HCT116 (cell line): ENCODE data around the gene KLK8. TPM values are rescaled to one million over a fixed set of nuclear protein-coding genes. Genes with fewer than 3 reads are reported as not detected.

Experiments
- ATAC-seq: fragments of 200-7000 bp; cut with Tn5 transposase; 2 replicates; pipeline ENCODE4 v1.9.1; 2020; ENCODE audit warnings: mild to moderate bottlenecking, moderate library complexity
- BruUV-seq: library from RNA; stranded (reverse); fragments of 400-500 nt; replicated peaks from 2 replicates; lab custom pipeline; 2021; lab: Mats Ljungman, UMichigan
- CTCF ChIA-PET: fragments of 300-600 bp; sonication (Branson Sonifier 250); formaldehyde crosslinking; loops from one replicate; lab custom pipeline; 2021; ENCODE audit warnings: antibody characterized with exemption; lab: Charles Lee
- POLR2A ChIA-PET: fragments of 300-600, 350-600 bp; sonication (Branson Sonifier 250); formaldehyde crosslinking; loops from one replicate; lab custom pipeline; 2021; ENCODE audit warnings: antibody characterized with exemption; lab: Charles Lee
- RAD21 ChIA-PET, 2 experiments: fragments of 300-600 bp; sonication (Branson Sonifier 250); formaldehyde crosslinking; loops; one replicate each; lab custom pipeline; 2023; ENCODE audit warnings: low total read pairs in 2 of 2; ENCODE audit not compliant: uncharacterized antibody in 2 of 2, unreplicated experiment in 2 of 2, low non-redundant PET in 1 of 2; lab: Charles Lee
- DNase-seq: peaks from one replicate; pipeline ENCODE4 v3.0.0-alpha.2; 2010; ENCODE audit warnings: low read depth, low spot score
- H2AFZ ChIP-seq: fragments of 200-600 bp; shearing (Covaris generic), sonication (generic); 2 replicates; pipeline ENCODE4 v1.6.1; 2017; ENCODE audit warnings: low read depth, mixed run types, mixed read lengths, antibody characterized with exemption, low read length; ENCODE audit not compliant: poor library complexity, severe bottlenecking
- H3K27ac ChIP-seq: 2 replicates; pipeline ENCODE4 v1.5.1; 2012; ENCODE audit warnings: low read depth, low read length
- H3K27me3 ChIP-seq: fragments of 200-600 bp; sonication (generic); 2 replicates; pipeline ENCODE4 v1.6.1; 2016; ENCODE audit warnings: mixed run types, low read length, mixed read lengths; ENCODE audit not compliant: insufficient read depth
- H3K36me3 ChIP-seq, 2 experiments: fragments of 200-500 bp in 1 of 2; fragments of 200-600 bp in 1 of 2; sonication (Bioruptor generic) in 1 of 2; sonication (generic) in 1 of 2; 2 replicates each; pipeline versions ENCODE4 v1.5.1 to v1.6.1; 2014 to 2016; ENCODE audit warnings: low read length in 2 of 2, inconsistent platforms in 1 of 2, mixed read lengths in 1 of 2, mixed run types in 1 of 2; ENCODE audit not compliant: insufficient read depth in 2 of 2, control insufficient read depth in 1 of 2
- H3K4me1 ChIP-seq, 2 experiments: fragments of 200-600 bp in 1 of 2; sonication (generic) in 1 of 2; 2 replicates each; pipeline versions ENCODE4 v1.5.1 to v1.6.1; 2012 to 2017; ENCODE audit warnings: low read length in 2 of 2, inconsistent platforms in 1 of 2, mild to moderate bottlenecking in 1 of 2, mixed read lengths in 1 of 2, mixed run types in 1 of 2, moderate library complexity in 1 of 2; ENCODE audit not compliant: insufficient read depth in 2 of 2, control insufficient read depth in 1 of 2
- H3K4me2 ChIP-seq: fragments of 200-600 bp; sonication (generic); 2 replicates; pipeline ENCODE4 v1.6.1; 2017; ENCODE audit warnings: mixed run types, low read length, mixed read lengths
- H3K4me3 ChIP-seq, 2 experiments: fragments of 200-600 bp in 1 of 2; sonication (generic) in 1 of 2; replicated peaks in 1 of 2; 2 replicates each; pipeline ENCODE4 v1.5.1; 2011 to 2016; ENCODE audit warnings: low read length in 2 of 2, control low read depth in 1 of 2, low read depth in 1 of 2, mild to moderate bottlenecking in 1 of 2, mixed read lengths in 1 of 2, mixed run types in 1 of 2
- H3K79me2 ChIP-seq: fragments of 200-600 bp; sonication (generic); 2 replicates; pipeline ENCODE4 v1.6.1; 2017; ENCODE audit warnings: mild to moderate bottlenecking, mixed run types, low read length, moderate library complexity, mixed read lengths; ENCODE audit not compliant: insufficient read depth
- H3K9ac ChIP-seq: fragments of 200-600 bp; sonication (generic); 2 replicates; pipeline ENCODE4 v1.6.1; 2016; ENCODE audit warnings: low read length, mixed read lengths
- H3K9me2 ChIP-seq: fragments of 200-600 bp; sonication (generic), shearing (Covaris generic); 2 replicates; pipeline ENCODE4 v1.6.1; 2017; ENCODE audit warnings: mixed run types, mild to moderate bottlenecking, moderate library complexity; ENCODE audit not compliant: insufficient read depth
- H3K9me3 ChIP-seq, 2 experiments: fragments of 200-500 bp in 1 of 2; fragments of 200-600 bp in 1 of 2; sonication (Bioruptor generic) in 1 of 2; sonication (generic) in 1 of 2; 2 replicates each; pipeline ENCODE4 v1.6.1; 2014 to 2017; ENCODE audit warnings: low read length in 2 of 2, mixed read lengths in 2 of 2, inconsistent platforms in 1 of 2, low read depth in 1 of 2, mild to moderate bottlenecking in 1 of 2, mixed run types in 1 of 2, moderate library complexity in 1 of 2; ENCODE audit not compliant: control insufficient read depth in 1 of 2, insufficient read depth in 1 of 2
- H4K20me1 ChIP-seq: fragments of 200-600 bp; sonication (generic), shearing (Covaris generic); 2 replicates; pipeline ENCODE4 v1.6.1; 2017; ENCODE audit warnings: mixed run types, mild to moderate bottlenecking, moderate library complexity; ENCODE audit not compliant: insufficient read depth
- CBX3 ChIP-seq: IDR thresholded peaks from 2 replicates; pipeline ENCODE4 v1.6.1; 2012; ENCODE audit warnings: low read depth
- CEBPB ChIP-seq: IDR thresholded peaks from 2 replicates; pipeline ENCODE4 v1.6.1; 2012; ENCODE audit warnings: low read depth
- EGR1 ChIP-seq: IDR thresholded peaks from 2 replicates; pipeline ENCODE4 v1.6.1; 2012; ENCODE audit warnings: low read depth
- ELF1 ChIP-seq: IDR thresholded peaks from 2 replicates; pipeline ENCODE4 v1.6.1; 2012; ENCODE audit warnings: low read depth, borderline replicate concordance
- EZH2 ChIP-seq: fragments of 200-600 bp; sonication (generic); IDR thresholded peaks from 2 replicates; pipeline ENCODE4 v1.6.1; 2017; ENCODE audit warnings: antibody characterized with exemption, mixed run types
- EZH2phosphoT487 ChIP-seq: fragments of 200-600 bp; IDR thresholded peaks from 2 replicates; pipeline ENCODE4 v1.6.1; 2018; ENCODE audit warnings: antibody characterized with exemption, borderline replicate concordance
- JUND ChIP-seq: IDR thresholded peaks from 2 replicates; pipeline ENCODE4 v1.6.1; 2012
- POLR2A ChIP-seq: IDR thresholded peaks from 2 replicates; pipeline ENCODE4 v1.7.0; 2011; ENCODE audit warnings: borderline replicate concordance; ENCODE audit not compliant: insufficient read depth, insufficient read length; ENCODE audit errors: extremely low read depth
- POLR2AphosphoS5 ChIP-seq: IDR thresholded peaks from 2 replicates; pipeline ENCODE4 v1.6.1; 2011; ENCODE audit warnings: mild to moderate bottlenecking, low read depth, low read length, moderate library complexity
- RAD21 ChIP-seq: IDR thresholded peaks from 2 replicates; pipeline ENCODE4 v1.6.1; 2012; ENCODE audit warnings: low read depth, mild to moderate bottlenecking
- SIN3A ChIP-seq: IDR thresholded peaks from 2 replicates; pipeline ENCODE4 v1.6.1; 2012; ENCODE audit warnings: low read depth
- SP1 ChIP-seq: IDR thresholded peaks from 2 replicates; pipeline ENCODE4 v1.6.1; 2012; ENCODE audit warnings: low read depth
- SRF ChIP-seq: IDR thresholded peaks from 2 replicates; pipeline ENCODE4 v1.6.1; 2012; ENCODE audit warnings: low read depth
- TCF7L2 ChIP-seq: IDR thresholded peaks from 2 replicates; pipeline ENCODE4 v1.7.0; 2011; ENCODE audit warnings: borderline replicate concordance, inconsistent platforms; ENCODE audit not compliant: insufficient read depth, insufficient read length; ENCODE audit errors: extremely low read depth
- YY1 ChIP-seq: IDR thresholded peaks from 2 replicates; pipeline ENCODE4 v1.6.1; 2011; ENCODE audit warnings: low read length, low read depth, moderate library complexity, mild to moderate bottlenecking; ENCODE audit not compliant: insufficient replicate concordance; ENCODE audit errors: extremely low read depth
- ZBTB33 ChIP-seq: IDR thresholded peaks from 2 replicates; pipeline ENCODE4 v1.6.1; 2011; ENCODE audit warnings: mild to moderate bottlenecking, low read length, moderate library complexity; ENCODE audit not compliant: insufficient replicate concordance; ENCODE audit errors: extremely low read depth
- ZFX ChIP-seq: fragments of 450-650 bp; IDR thresholded peaks from 2 replicates; pipeline ENCODE4 v1.6.1; 2017
- intact Hi-C: fragments of 100-400 bp; cut with micrococcal nuclease; formaldehyde crosslinking; loops from 2 replicates; pipeline ENCODE4 v1.10.0; 2022
- total RNA-seq: library from RNA; stranded (reverse); gene quantifications from one replicate; pipeline ENCODE4 v1.2.1, GENCODE V29; 2021; ENCODE audit not compliant: unreplicated experiment
- TF ChIP-seq, protein P1 (sequence below): IDR thresholded peaks from 2 replicates; pipeline ENCODE4 v1.6.1; 2012; ENCODE audit warnings: low read depth
- TF ChIP-seq, protein P2 (sequence below): IDR thresholded peaks from 2 replicates; pipeline ENCODE4 v1.6.1; 2012
- TF ChIP-seq, protein P3 (sequence below): IDR thresholded peaks from 2 replicates; pipeline ENCODE4 v1.6.1; 2012

KLK8 gene
- total RNA-seq, 1 experiment from 2014 or later, result 92.8 TPM

GRCh38 chr19:50963381-50963780 lies 38.0 kb downstream of the KLK8 start:
- Histone ChIP-seq H3K36me3 (no peaks in the 10 kb centered on the region), H3K9me2 (no peaks in the 10 kb centered on the region), H3K9me3 (no peaks in the 10 kb centered on the region), H3K4me2 (no peak overlapping the region), H3K4me1 (peaks cover 16 to 37% of the 10 kb centered on the region in 2 experiments), H4K20me1 (no peaks in the 10 kb centered on the region), H3K27me3 (no peaks in the 10 kb centered on the region), H3K27ac (no peak overlapping the region), H3K9ac (no peak overlapping the region), H2AFZ (no peak overlapping the region), H3K79me2 (no peaks in the 10 kb centered on the region), H3K4me3 (no peak overlapping the region)
- TF ChIP-seq SRF, result no peak
- TF ChIP-seq JUND, result no peak
- no peak for TF ChIP-seq ZBTB33
- no peak for TF ChIP-seq EZH2
- TF ChIP-seq RAD21, result no peak
- TF ChIP-seq CEBPB, result no peak
- no peak for TF ChIP-seq ZFX
- TF ChIP-seq POLR2A, result no peak
- TF ChIP-seq EGR1, result no peak
- TF ChIP-seq POLR2AphosphoS5, result no peak
- TF ChIP-seq, protein P1, sequence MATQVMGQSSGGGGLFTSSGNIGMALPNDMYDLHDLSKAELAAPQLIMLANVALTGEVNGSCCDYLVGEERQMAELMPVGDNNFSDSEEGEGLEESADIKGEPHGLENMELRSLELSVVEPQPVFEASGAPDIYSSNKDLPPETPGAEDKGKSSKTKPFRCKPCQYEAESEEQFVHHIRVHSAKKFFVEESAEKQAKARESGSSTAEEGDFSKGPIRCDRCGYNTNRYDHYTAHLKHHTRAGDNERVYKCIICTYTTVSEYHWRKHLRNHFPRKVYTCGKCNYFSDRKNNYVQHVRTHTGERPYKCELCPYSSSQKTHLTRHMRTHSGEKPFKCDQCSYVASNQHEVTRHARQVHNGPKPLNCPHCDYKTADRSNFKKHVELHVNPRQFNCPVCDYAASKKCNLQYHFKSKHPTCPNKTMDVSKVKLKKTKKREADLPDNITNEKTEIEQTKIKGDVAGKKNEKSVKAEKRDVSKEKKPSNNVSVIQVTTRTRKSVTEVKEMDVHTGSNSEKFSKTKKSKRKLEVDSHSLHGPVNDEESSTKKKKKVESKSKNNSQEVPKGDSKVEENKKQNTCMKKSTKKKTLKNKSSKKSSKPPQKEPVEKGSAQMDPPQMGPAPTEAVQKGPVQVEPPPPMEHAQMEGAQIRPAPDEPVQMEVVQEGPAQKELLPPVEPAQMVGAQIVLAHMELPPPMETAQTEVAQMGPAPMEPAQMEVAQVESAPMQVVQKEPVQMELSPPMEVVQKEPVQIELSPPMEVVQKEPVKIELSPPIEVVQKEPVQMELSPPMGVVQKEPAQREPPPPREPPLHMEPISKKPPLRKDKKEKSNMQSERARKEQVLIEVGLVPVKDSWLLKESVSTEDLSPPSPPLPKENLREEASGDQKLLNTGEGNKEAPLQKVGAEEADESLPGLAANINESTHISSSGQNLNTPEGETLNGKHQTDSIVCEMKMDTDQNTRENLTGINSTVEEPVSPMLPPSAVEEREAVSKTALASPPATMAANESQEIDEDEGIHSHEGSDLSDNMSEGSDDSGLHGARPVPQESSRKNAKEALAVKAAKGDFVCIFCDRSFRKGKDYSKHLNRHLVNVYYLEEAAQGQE, result no peak
- TF ChIP-seq EZH2phosphoT487, result no peak
- TF ChIP-seq, protein P2, sequence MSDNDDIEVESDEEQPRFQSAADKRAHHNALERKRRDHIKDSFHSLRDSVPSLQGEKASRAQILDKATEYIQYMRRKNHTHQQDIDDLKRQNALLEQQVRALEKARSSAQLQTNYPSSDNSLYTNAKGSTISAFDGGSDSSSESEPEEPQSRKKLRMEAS, result no peak
- TF ChIP-seq SP1, result no peak
- no peak for TF ChIP-seq TCF7L2
- no peak for TF ChIP-seq ELF1
- TF ChIP-seq CBX3, result no peak
- TF ChIP-seq SIN3A, result no peak
- TF ChIP-seq, protein P3, sequence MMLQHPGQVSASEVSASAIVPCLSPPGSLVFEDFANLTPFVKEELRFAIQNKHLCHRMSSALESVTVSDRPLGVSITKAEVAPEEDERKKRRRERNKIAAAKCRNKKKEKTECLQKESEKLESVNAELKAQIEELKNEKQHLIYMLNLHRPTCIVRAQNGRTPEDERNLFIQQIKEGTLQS, result no peak
- TF ChIP-seq YY1, result no peak
- ATAC-seq (no peak), DNase-seq (no peak)
- BruUV-seq, result no TSS peak
- ChIA-PET RAD21 (no interaction called here), POLR2A (no interaction called here), CTCF (no interaction called here)
- intact Hi-C loops, result no loop called here
